HG02943 (cell line): ENCODE measurements around the gene SLX4IP.

Experiments used
- ATAC-seq: cut with Tn5 transposase; IDR thresholded peaks from one replicate; pipeline ENCODE4 v1.9.1; 2021; ENCODE audit warnings: mild to moderate bottlenecking, low read depth, moderate library complexity; ENCODE audit not compliant: unreplicated experiment

Gene SLX4IP

DNA sequence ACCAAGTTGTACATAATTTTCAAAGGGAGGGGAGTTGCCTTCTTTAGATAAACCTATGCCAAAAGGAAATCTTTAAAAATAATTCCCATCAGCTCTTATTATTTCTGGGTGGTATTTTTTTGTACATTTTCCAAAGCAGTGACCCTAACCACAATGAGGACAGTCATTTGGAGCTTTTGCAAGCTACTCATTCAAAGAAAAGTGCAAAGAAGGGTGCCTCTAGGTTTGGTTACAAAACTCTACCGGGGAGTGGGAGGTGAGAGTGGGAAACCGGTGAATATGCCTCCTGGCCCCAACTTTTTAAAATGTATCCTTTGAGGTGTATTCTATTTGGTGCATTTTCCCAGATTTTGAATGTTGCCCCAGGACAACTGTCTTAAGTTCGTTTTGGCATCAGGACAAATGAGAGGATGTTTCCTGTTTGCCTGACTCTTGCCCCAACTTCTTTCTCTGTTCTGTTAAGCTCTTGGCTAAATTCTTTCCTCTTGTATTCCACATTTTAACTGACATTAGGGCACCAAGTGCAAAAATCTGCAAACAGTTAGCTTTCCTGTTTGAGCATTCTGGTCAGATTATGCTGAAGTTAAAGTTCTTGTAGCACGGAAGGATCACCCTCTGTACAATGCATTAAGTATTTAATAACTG is 78.9 kb downstream of the SLX4IP start:
- no peak for ATAC-seq

GRCh38 chr20:10516529-10516928 is 81.4 kb downstream of the SLX4IP start:
- no peak for ATAC-seq

DNA sequence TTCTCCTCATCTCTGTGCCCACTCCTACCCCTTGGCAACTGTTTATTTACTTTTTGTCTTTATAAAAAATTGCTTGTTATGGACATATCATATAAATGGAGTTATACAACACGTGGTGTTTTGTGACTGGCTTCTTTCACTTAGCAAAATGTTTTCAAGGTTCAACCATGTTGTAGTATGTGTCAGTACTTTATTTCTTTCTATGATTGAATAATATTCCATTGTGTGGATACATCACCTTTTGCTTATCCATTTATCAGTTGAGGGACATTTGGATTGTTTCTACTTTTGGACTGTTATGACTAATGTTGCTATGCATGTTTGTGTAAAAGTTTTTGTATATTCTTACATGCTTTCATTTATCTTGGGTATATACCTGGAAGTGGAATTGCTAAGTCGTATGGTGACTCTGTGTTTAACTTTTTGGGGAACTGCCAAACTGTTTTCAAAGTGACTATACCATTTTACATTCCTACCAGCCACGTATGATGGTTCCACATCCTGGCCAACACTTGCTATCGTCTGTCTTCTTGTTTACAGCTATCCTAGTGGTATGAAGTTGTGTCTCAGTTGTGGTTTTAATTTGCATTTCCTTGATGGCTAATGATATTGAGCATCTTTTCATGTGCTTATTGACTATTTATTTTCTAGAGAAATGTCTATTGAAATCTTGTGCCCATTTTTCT is 84.4 kb downstream of the SLX4IP start:
- no peak for ATAC-seq

DNA sequence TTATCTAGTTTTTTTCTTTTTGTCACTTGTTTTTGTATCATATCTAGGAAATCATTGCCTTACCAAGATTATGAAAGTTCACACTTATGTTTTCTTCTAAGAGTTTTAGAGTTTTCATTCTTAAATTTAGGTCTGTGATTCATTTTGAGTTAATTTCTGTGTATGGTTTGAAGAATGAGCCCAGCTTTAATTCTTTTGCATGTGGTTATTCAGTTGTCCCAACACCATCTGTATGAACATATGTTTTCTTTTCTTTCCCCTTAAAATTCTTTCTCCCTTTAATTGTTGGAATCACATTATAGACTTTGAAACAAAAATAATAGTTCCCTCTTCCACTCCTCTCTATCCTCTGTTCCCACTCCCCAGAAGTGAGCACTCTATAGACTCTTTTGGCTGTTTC is 85.4 kb downstream of the SLX4IP start:
- no peak for ATAC-seq

DNA sequence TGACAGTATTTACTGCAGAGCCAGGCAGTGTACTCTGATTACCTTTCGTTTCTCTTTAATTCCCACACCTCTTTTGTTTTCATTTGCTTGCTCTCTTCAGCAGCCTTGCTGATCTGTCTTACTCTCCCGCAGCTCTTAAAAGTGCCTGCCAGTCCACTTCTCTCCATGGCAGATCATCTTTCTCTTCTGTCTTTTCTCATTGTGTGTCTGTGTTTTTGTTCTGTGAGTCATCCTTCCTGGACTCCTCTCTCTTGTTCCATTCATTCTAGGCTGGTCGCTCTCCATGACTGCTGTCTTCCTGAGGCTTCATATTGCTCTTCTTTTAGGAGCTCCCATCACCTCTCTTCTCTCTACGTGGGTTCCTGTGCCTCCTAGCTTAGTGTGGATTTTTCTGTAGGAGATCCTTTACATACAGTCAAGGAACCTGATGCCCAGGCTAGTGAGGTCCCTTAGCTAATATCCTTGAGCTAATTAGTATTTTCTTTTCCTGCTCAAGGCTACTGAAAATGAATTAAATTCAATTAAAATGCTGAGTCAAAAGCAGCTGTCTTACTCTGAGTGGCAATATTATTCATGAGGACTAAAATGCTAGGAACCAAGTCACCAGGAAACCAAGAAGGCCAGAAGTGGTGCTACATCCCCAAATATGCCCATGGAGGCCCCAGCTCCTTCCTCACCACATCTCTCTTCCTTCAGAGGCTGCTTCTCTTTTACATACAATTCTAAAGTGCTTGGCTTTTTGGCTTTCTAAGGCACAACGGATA is 86.1 kb downstream of the SLX4IP start:
- ATAC-seq: no peak

GRCh38 chr20:10521836-10522235 is 86.7 kb downstream of the SLX4IP start:
- ATAC-seq: no peak

DNA sequence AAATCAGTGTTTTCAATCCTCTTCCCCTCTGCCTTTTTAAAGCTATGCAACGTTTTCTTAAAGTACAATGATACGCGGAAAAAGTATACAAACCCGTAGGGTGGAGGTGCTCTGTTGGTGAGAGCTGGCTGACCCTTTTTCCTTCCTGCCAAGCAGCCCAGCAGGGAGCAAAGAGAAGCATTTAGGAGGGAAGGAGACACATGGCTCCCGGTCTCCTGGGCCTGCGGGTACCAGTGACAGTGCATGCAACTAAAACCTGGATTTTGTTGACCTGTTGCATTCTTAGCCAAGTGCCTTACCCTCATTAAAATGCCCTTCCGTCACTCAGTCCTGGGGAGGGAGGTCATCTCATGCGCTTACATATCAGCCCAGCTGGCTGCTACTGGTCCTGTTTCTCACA is 87.2 kb downstream of the SLX4IP start:
- no peak for ATAC-seq

DNA sequence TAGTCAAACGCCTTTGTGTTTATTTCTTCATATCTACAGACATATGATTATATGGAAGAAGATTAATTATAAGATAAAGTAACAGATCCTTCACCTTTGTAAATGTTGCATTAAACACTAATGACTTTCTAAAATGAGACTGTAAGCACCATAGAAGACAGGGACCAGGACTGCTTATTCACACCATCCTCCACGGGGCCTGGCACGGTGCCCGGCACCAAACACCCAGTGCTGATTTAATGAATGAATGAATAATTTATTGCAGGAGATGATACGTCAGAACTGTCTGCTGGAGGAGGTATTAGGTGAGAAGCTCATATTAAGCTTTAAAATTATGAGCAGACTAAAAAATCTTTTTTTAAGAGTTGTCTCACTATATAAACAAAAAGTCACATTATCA is 88.3 kb downstream of the SLX4IP start:
- no peak for ATAC-seq

GRCh38 chr20:10524034-10524476 is 89.0 kb downstream of the SLX4IP start:
- ATAC-seq: no peak

DNA sequence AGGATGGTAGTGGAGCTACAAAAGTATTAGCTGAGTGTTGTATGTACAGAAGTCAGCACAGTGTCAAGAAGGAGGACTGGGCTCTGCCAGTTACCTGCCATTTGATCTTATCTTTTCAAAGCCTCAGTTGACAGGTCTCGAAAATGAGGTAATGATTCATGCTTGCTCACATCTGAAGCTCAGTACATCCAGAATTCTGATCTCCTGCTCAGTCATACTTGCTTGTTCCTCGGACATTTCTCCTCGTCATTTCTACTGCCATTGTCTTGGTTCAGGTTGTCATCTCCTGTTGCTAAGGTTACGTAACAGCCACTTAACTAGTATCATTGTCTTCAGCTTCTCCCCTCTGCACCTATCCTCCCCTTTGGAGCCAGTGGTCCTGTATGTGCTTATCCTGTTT is 89.5 kb downstream of the SLX4IP start:
- no peak for ATAC-seq

- no peak for ATAC-seq
These were observed 92.7 kb downstream of the SLX4IP start for GRCh38 chr20:10527781-10528180.

DNA sequence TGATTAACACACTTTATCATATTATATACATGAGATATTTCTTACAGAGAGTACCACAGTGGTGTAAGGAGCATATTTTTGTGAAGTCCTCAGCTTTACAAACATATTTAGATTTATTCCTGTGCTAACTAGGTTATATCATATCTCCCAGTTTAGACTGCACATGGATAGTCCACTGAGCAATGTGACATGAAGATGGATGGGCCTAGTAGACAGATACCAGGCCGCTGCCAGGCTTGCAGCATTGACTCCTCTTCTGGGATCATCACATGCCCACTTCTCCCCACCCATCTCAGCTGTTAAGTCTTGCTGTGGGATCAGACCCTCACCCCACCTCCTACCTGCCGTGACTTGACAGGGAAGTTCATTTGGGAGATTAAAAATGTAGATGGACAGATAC is 95.8 kb downstream of the SLX4IP start:
- ATAC-seq: no peak

GRCh38 chr20:10531848-10532247 is 96.7 kb downstream of the SLX4IP start:
- ATAC-seq: no peak

- no peak for ATAC-seq
These were observed 97.3 kb downstream of the SLX4IP start for GRCh38 chr20:10532361-10532760.

DNA sequence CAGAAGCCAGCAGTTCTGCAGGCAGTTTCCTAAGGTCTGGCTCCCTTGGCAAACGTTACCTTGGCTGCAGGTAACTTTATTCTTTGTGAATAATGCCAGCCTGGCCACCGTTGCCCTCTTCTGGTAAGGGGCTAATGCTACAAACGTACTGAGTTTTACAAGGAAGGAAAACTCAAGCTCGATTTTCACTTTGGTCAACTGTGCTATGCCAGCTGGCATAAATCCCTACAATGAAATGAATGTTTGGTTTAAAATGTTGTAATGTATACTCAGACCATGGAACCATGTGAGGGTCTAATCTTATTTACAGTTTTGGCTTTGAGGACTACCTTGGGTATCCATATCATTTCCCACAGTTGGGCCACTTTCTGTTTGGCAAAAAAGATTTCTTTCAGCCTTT is 101.4 kb downstream of the SLX4IP start:
- ATAC-seq: no peak

GRCh38 chr20:10537850-10538480 is 102.9 kb downstream of the SLX4IP start:
- no peak for ATAC-seq

- no peak for ATAC-seq
These were observed 103.7 kb downstream of the SLX4IP start for GRCh38 chr20:10538768-10539167.

- ATAC-seq: no peak
These were observed 104.9 kb downstream of the SLX4IP start for GRCh38 chr20:10539818-10540553.

GRCh38 chr20:10540636-10541493 is 105.8 kb downstream of the SLX4IP start:
- ATAC-seq: no peak
